ENCODE data around the gene PDILT.
"Not testable (repeated sequence)": the region's sequence is repeated elsewhere in the genome, so short reads cannot be mapped to it uniquely, and the experiment has no call there.

Gene PDILT

GRCh38 chr16:20321051-20321450 lies 83.5 kb downstream of the PDILT start:
- H3K36me3 ChIP-seq (ENCODE audit: control insufficient read depth in 2 of 2, insufficient read depth in 2 of 2, low read length in 2 of 2); H3K9me3 ChIP-seq (ENCODE audit: control insufficient read depth in 2 of 2, low read length in 2 of 2); H3K9ac ChIP-seq (ENCODE audit: low read length in 2 of 2); H3K4me3 ChIP-seq (ENCODE audit: low read length in 2 of 2); H3K27ac ChIP-seq (ENCODE audit: low read length); H3K27me3 ChIP-seq (ENCODE audit: control insufficient read depth in 1 of 2, insufficient read depth in 2 of 2, low read length in 2 of 2); H3K4me1 ChIP-seq (ENCODE audit: control insufficient read depth, insufficient read depth, low read length): not testable (repeated sequence)

- no peaks in the 10 kb centered on the region for H3K36me3 ChIP-seq (ENCODE audit: control insufficient read depth in 2 of 2, insufficient read depth in 2 of 2, low read length in 2 of 2)
- peaks cover 0 to 2% of the 10 kb centered on the region in 2 donors for H3K27me3 ChIP-seq (ENCODE audit: control insufficient read depth in 1 of 2, insufficient read depth in 2 of 2, low read length in 2 of 2)
- no peak overlapping the region for H3K9ac ChIP-seq (ENCODE audit: low read length in 2 of 2)
- no peaks in the 10 kb centered on the region for H3K4me1 ChIP-seq (ENCODE audit: control insufficient read depth, insufficient read depth, low read length)
- H3K27ac ChIP-seq (ENCODE audit: low read length) = no peak overlapping the region
- no peaks in the 10 kb centered on the region for H3K9me3 ChIP-seq (ENCODE audit: control insufficient read depth in 2 of 2, low read length in 2 of 2)
- no peak overlapping the region for H3K4me3 ChIP-seq (ENCODE audit: low read length in 2 of 2)
These were observed 83.9 kb downstream of the PDILT start for GRCh38 chr16:20320592-20320991.

GRCh38 chr16:20320178-20320577 lies 84.4 kb downstream of the PDILT start:
- Histone ChIP-seq H3K36me3 (ENCODE audit: control insufficient read depth in 2 of 2, insufficient read depth in 2 of 2, low read length in 2 of 2) (no peaks in the 10 kb centered on the region), H3K9me3 (ENCODE audit: control insufficient read depth in 2 of 2, low read length in 2 of 2) (no peaks in the 10 kb centered on the region), H3K27me3 (ENCODE audit: control insufficient read depth in 1 of 2, insufficient read depth in 2 of 2, low read length in 2 of 2) (peaks cover 0 to 2% of the 10 kb centered on the region in 2 donors), H3K9ac (ENCODE audit: low read length in 2 of 2) (no peak overlapping the region), H3K4me3 (ENCODE audit: low read length in 2 of 2) (no peak overlapping the region), H3K27ac (ENCODE audit: low read length) (no peak overlapping the region), H3K4me1 (ENCODE audit: control insufficient read depth, insufficient read depth, low read length) (no peaks in the 10 kb centered on the region)

- no peak overlapping the region for H3K9ac ChIP-seq (ENCODE audit: low read length in 2 of 2)
- no peaks in the 10 kb centered on the region for H3K9me3 ChIP-seq (ENCODE audit: control insufficient read depth in 2 of 2, low read length in 2 of 2)
- H3K4me1 ChIP-seq (ENCODE audit: control insufficient read depth, insufficient read depth, low read length) = no peaks in the 10 kb centered on the region
- H3K36me3 ChIP-seq (ENCODE audit: control insufficient read depth in 2 of 2, insufficient read depth in 2 of 2, low read length in 2 of 2) = no peaks in the 10 kb centered on the region
- H3K27me3 ChIP-seq (ENCODE audit: control insufficient read depth in 1 of 2, insufficient read depth in 2 of 2, low read length in 2 of 2) = peaks cover 0 to 2% of the 10 kb centered on the region in 2 donors
- no peak overlapping the region for H3K4me3 ChIP-seq (ENCODE audit: low read length in 2 of 2)
- no peak overlapping the region for H3K27ac ChIP-seq (ENCODE audit: low read length)
These were observed 85.1 kb downstream of the PDILT start for GRCh38 chr16:20319406-20319805.

- no peak overlapping the region for H3K4me3 ChIP-seq (ENCODE audit: low read length in 2 of 2)
- no peaks in the 10 kb centered on the region for H3K4me1 ChIP-seq (ENCODE audit: control insufficient read depth, insufficient read depth, low read length)
- H3K27me3 ChIP-seq (ENCODE audit: control insufficient read depth in 1 of 2, insufficient read depth in 2 of 2, low read length in 2 of 2) = peaks cover 0 to 2% of the 10 kb centered on the region in 2 donors
- no peak overlapping the region for H3K27ac ChIP-seq (ENCODE audit: low read length)
- peaks cover 0 to 3% of the 10 kb centered on the region in 2 donors for H3K9me3 ChIP-seq (ENCODE audit: control insufficient read depth in 2 of 2, low read length in 2 of 2)
- H3K36me3 ChIP-seq (ENCODE audit: control insufficient read depth in 2 of 2, insufficient read depth in 2 of 2, low read length in 2 of 2) = no peaks in the 10 kb centered on the region
- H3K9ac ChIP-seq (ENCODE audit: low read length in 2 of 2) = no peak overlapping the region
These were observed 86.1 kb downstream of the PDILT start for GRCh38 chr16:20318437-20318836.

- H3K4me1 ChIP-seq (ENCODE audit: control insufficient read depth, insufficient read depth, low read length) = no peaks in the 10 kb centered on the region
- no peak overlapping the region for H3K4me3 ChIP-seq (ENCODE audit: low read length in 2 of 2)
- H3K9ac ChIP-seq (ENCODE audit: low read length in 2 of 2) = no peak overlapping the region
- peaks cover 0 to 5% of the 10 kb centered on the region in 2 donors for H3K9me3 ChIP-seq (ENCODE audit: control insufficient read depth in 2 of 2, low read length in 2 of 2)
- H3K27ac ChIP-seq (ENCODE audit: low read length) = no peak overlapping the region
- H3K27me3 ChIP-seq (ENCODE audit: control insufficient read depth in 1 of 2, insufficient read depth in 2 of 2, low read length in 2 of 2) = peaks cover 0 to 2% of the 10 kb centered on the region in 2 donors
- H3K36me3 ChIP-seq (ENCODE audit: control insufficient read depth in 2 of 2, insufficient read depth in 2 of 2, low read length in 2 of 2) = no peaks in the 10 kb centered on the region
These were observed 86.5 kb downstream of the PDILT start for GRCh38 chr16:20318006-20318405.

GRCh38 chr16:20317117-20317516 lies 87.4 kb downstream of the PDILT start:
- H3K4me3 ChIP-seq (ENCODE audit: low read length in 2 of 2) = no peak overlapping the region
- no peak overlapping the region for H3K27ac ChIP-seq (ENCODE audit: low read length)
- no peak overlapping the region for H3K9ac ChIP-seq (ENCODE audit: low read length in 2 of 2)
- peaks cover 0 to 2% of the 10 kb centered on the region in 2 donors for H3K27me3 ChIP-seq (ENCODE audit: control insufficient read depth in 1 of 2, insufficient read depth in 2 of 2, low read length in 2 of 2)
- H3K9me3 ChIP-seq (ENCODE audit: control insufficient read depth in 2 of 2, low read length in 2 of 2) = peaks cover 0 to 5% of the 10 kb centered on the region in 2 donors
- no peaks in the 10 kb centered on the region for H3K36me3 ChIP-seq (ENCODE audit: control insufficient read depth in 2 of 2, insufficient read depth in 2 of 2, low read length in 2 of 2)
- H3K4me1 ChIP-seq (ENCODE audit: control insufficient read depth, insufficient read depth, low read length) = no peaks in the 10 kb centered on the region

GRCh38 chr16:20316715-20317114 lies 87.8 kb downstream of the PDILT start:
- Histone ChIP-seq H3K9me3 (ENCODE audit: control insufficient read depth in 2 of 2, low read length in 2 of 2) (peaks cover 0 to 5% of the 10 kb centered on the region in 2 donors), H3K9ac (ENCODE audit: low read length in 2 of 2) (no peak overlapping the region), H3K27me3 (ENCODE audit: control insufficient read depth in 1 of 2, insufficient read depth in 2 of 2, low read length in 2 of 2) (no peaks in the 10 kb centered on the region), H3K4me1 (ENCODE audit: control insufficient read depth, insufficient read depth, low read length) (no peaks in the 10 kb centered on the region), H3K27ac (ENCODE audit: low read length) (no peak overlapping the region), H3K4me3 (ENCODE audit: low read length in 2 of 2) (no peak overlapping the region), H3K36me3 (ENCODE audit: control insufficient read depth in 2 of 2, insufficient read depth in 2 of 2, low read length in 2 of 2) (no peaks in the 10 kb centered on the region)

GRCh38 chr16:20315764-20316163 lies 88.8 kb downstream of the PDILT start:
- Histone ChIP-seq H3K27ac (ENCODE audit: low read length) (no peak overlapping the region), H3K36me3 (ENCODE audit: control insufficient read depth in 2 of 2, insufficient read depth in 2 of 2, low read length in 2 of 2) (no peaks in the 10 kb centered on the region), H3K4me1 (ENCODE audit: control insufficient read depth, insufficient read depth, low read length) (no peaks in the 10 kb centered on the region), H3K27me3 (ENCODE audit: control insufficient read depth in 1 of 2, insufficient read depth in 2 of 2, low read length in 2 of 2) (no peaks in the 10 kb centered on the region), H3K9ac (ENCODE audit: low read length in 2 of 2) (no peak overlapping the region), H3K9me3 (ENCODE audit: control insufficient read depth in 2 of 2, low read length in 2 of 2) (peaks cover 0 to 7% of the 10 kb centered on the region in 2 donors), H3K4me3 (ENCODE audit: low read length in 2 of 2) (no peak overlapping the region)

GRCh38 chr16:20314575-20314974 lies 90.0 kb downstream of the PDILT start:
- Histone ChIP-seq H3K27me3 (ENCODE audit: control insufficient read depth in 1 of 2, insufficient read depth in 2 of 2, low read length in 2 of 2) (no peaks in the 10 kb centered on the region), H3K4me3 (ENCODE audit: low read length in 2 of 2) (no peak overlapping the region), H3K4me1 (ENCODE audit: control insufficient read depth, insufficient read depth, low read length) (no peaks in the 10 kb centered on the region), H3K9me3 (ENCODE audit: control insufficient read depth in 2 of 2, low read length in 2 of 2) (peaks cover 0 to 7% of the 10 kb centered on the region in 2 donors), H3K9ac (ENCODE audit: low read length in 2 of 2) (no peak overlapping the region), H3K27ac (ENCODE audit: low read length) (no peak overlapping the region), H3K36me3 (ENCODE audit: control insufficient read depth in 2 of 2, insufficient read depth in 2 of 2, low read length in 2 of 2) (no peaks in the 10 kb centered on the region)

- Histone ChIP-seq H3K4me1 (ENCODE audit: control insufficient read depth, insufficient read depth, low read length) (no peaks in the 10 kb centered on the region), H3K27me3 (ENCODE audit: control insufficient read depth in 1 of 2, insufficient read depth in 2 of 2, low read length in 2 of 2) (no peaks in the 10 kb centered on the region), H3K36me3 (ENCODE audit: control insufficient read depth in 2 of 2, insufficient read depth in 2 of 2, low read length in 2 of 2) (no peaks in the 10 kb centered on the region), H3K9me3 (ENCODE audit: control insufficient read depth in 2 of 2, low read length in 2 of 2) (peaks cover 0 to 7% of the 10 kb centered on the region in 2 donors), H3K4me3 (ENCODE audit: low read length in 2 of 2) (no peak overlapping the region), H3K9ac (ENCODE audit: low read length in 2 of 2) (no peak overlapping the region), H3K27ac (ENCODE audit: low read length) (no peak overlapping the region)
These were observed 90.8 kb downstream of the PDILT start for GRCh38 chr16:20313741-20314140.

All from stomach smooth muscle (tissue), 2 donors.